AG04449 (cell line): ENCODE measurements around the gene SH3PXD2B.
"Not testable (repeated sequence)": the region's sequence is repeated elsewhere in the genome, so short reads cannot be mapped to it uniquely, and the experiment has no call there.

Source experiments
- CTCF ChIA-PET: fragments of 350-600 bp; formaldehyde crosslinking; extraction: SDS; loops from one replicate; lab custom pipeline; 2021; ENCODE audit warnings: antibody characterized with exemption; lab: Yijun Ruan, JAX
- POLR2A ChIA-PET: fragments of 400-600, 350-600 bp; formaldehyde crosslinking; extraction: SDS; loops from one replicate; lab custom pipeline; 2020; ENCODE audit warnings: antibody characterized with exemption, inconsistent platforms; lab: Yijun Ruan, JAX
- DNase-seq: peaks from one replicate; pipeline ENCODE4 v3.0.0-alpha.2; 2010; ENCODE audit warnings: low read depth, low spot score
- H3K4me3 ChIP-seq: 2 replicates; pipeline ENCODE4 v1.5.1; 2011; ENCODE audit warnings: low read depth, mild to moderate bottlenecking, control low read depth, low read length
- CTCF ChIP-seq: IDR thresholded peaks from one replicate; pipeline ENCODE4 v1.5.1; 2011; ENCODE audit warnings: mild to moderate bottlenecking, moderate library complexity, low read length, control low read depth, inconsistent platforms; ENCODE audit not compliant: insufficient read depth; ENCODE audit errors: missing control alignments

The SH3PXD2B gene

GRCh38 chr5:172288465-172288864, 165.9 kb downstream of the SH3PXD2B start:
- no peak for TF ChIP-seq CTCF
- ChIA-PET CTCF (no interaction called here), POLR2A (no interaction called here)
- DNase-seq = no peak
- no peak overlapping the region for H3K4me3 ChIP-seq

- CTCF ChIA-PET, DNase-seq, POLR2A ChIA-PET, H3K4me3 ChIP-seq: not testable (repeated sequence)
These were observed 167.2 kb downstream of the SH3PXD2B start for GRCh38 chr5:172287140-172287539.

- ChIA-PET CTCF (interaction anchor here (1.2 to 1.6 kb wide), 3 partner anchors 8 to 96 kb away, joined by 5 to 17 read pairs (median 11); partner anchors contain the start of gene STK10), POLR2A (no interaction called here)
- no peak for TF ChIP-seq CTCF
- no peak overlapping the region for H3K4me3 ChIP-seq
- no peak for DNase-seq
These were observed 168.8 kb downstream of the SH3PXD2B start for GRCh38 chr5:172285226-172286143.

GRCh38 chr5:172284611-172284980, 169.7 kb downstream of the SH3PXD2B start:
- H3K4me3 ChIP-seq = peak overlapping the region; percentile 74
- no peak for TF ChIP-seq CTCF
- CTCF ChIA-PET = interaction anchor here (1.2 to 1.6 kb wide), 3 partner anchors 9 to 96 kb away, joined by 5 to 17 read pairs (median 11); partner anchors contain the start of gene STK10
- POLR2A ChIA-PET = no interaction called here
- DNase-seq = no peak

- DNase-seq = no peak
- POLR2A ChIA-PET = interaction anchor here (1.3 kb wide), 1 partner anchor 17 kb away, joined by 3 read pairs; no protein-coding TSS in a partner anchor
- TF ChIP-seq CTCF = no peak
- CTCF ChIA-PET = interaction anchor here (1.2 to 3.4 kb wide), 6 partner anchors 8 to 180 kb away, joined by 4 to 25 read pairs (median 10); partner anchors contain the start of gene STK10
- H3K4me3 ChIP-seq = peak overlapping the region; percentile 75
These were observed 170.3 kb downstream of the SH3PXD2B start for GRCh38 chr5:172283862-172284610.

GRCh38 chr5:172283020-172283861, 171.1 kb downstream of the SH3PXD2B start, which contains the start of gene UBTD2:
UBTD2 (minus strand) TSS chr5:172283764; CDS start chr5:172283665, 99 bp downstream.
- H3K4me3 ChIP-seq = peak within 1 kb of the TSS; percentile 75
- no peak for DNase-seq
- ChIA-PET CTCF (interaction anchor here (0.7 to 3.4 kb wide), 13 partner anchors 9 to 330 kb away, joined by 3 to 25 read pairs (median 3); no protein-coding TSS in a partner anchor), POLR2A (interaction anchor here (1.1 to 1.3 kb wide), 2 partner anchors 16 to 94 kb away, joined by 3 to 4 read pairs; no protein-coding TSS in a partner anchor)
- TF ChIP-seq CTCF = peak; percentile 55
